SU-DHL-6 (cell line): ENCODE measurements around the gene DOCK10.

ENCODE experiments used
- EZH2phosphoT487 ChIP-seq: fragments of 200-600 bp; sonication (generic), shearing (Covaris generic); conservative IDR thresholded peaks from 2 replicates; pipeline ENCODE4 v1.6.1; 2018; ENCODE audit warnings: mild to moderate bottlenecking, antibody characterized with exemption, low read length, moderate library complexity, mixed read lengths
- TF ChIP-seq, protein P1 (sequence below): fragments of 200-600 bp; sonication (generic); IDR thresholded peaks from one replicate; pipeline ENCODE4 v1.5.1; 2017; ENCODE audit warnings: antibody characterized with exemption, mild to moderate bottlenecking, low read length, moderate library complexity; ENCODE audit not compliant: insufficient read depth, poor library complexity, severe bottlenecking

DNA sequence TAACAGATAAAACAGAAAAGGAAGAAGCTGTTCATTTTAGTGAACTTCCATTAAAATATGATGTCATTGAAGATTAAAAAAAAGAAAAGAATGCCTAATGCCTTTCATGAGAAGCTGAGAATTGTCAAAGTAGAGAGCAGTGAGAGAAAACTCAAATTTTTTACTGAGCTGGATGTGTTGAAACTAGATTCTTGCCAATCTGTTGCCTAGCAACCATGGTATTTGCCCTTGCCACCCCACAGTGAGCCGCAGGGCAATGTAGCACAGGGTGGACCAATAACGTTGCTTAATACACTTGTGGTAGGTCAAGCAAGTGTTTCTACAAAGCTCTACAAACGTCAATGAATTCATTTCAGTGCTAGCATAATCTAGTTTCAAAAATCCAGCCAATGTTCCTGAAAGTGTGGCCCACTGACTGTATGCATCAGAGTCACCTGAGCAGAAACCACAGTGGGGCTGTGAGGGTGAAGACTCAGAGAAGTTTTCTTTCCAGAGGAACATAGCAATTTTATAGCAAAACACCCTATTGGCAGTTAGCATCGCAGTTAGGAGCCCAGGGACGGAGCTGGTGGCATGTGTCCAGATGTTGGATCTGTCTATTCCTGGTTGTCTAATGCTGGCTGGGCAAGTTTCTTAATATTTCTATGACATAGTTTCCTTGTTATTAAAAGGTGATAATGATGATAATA lies 132.2 kb downstream of the DOCK10 start:
- TF ChIP-seq, protein P1, sequence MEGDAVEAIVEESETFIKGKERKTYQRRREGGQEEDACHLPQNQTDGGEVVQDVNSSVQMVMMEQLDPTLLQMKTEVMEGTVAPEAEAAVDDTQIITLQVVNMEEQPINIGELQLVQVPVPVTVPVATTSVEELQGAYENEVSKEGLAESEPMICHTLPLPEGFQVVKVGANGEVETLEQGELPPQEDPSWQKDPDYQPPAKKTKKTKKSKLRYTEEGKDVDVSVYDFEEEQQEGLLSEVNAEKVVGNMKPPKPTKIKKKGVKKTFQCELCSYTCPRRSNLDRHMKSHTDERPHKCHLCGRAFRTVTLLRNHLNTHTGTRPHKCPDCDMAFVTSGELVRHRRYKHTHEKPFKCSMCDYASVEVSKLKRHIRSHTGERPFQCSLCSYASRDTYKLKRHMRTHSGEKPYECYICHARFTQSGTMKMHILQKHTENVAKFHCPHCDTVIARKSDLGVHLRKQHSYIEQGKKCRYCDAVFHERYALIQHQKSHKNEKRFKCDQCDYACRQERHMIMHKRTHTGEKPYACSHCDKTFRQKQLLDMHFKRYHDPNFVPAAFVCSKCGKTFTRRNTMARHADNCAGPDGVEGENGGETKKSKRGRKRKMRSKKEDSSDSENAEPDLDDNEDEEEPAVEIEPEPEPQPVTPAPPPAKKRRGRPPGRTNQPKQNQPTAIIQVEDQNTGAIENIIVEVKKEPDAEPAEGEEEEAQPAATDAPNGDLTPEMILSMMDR, result no peak
- TF ChIP-seq EZH2phosphoT487, result no peak
